Activated B cell treated with CpG ODN at 0.5 μM for 24 hours (primary cell): Measurements from ENCODE around the gene SYNDIG1L. TPM values are rescaled to one million over a fixed set of nuclear protein-coding genes. Genes with fewer than 3 reads are reported as not detected.

Experiments used
- ATAC-seq: fragments of 200-7000 bp; cut with Tn5 transposase; one replicate; pipeline ENCODE4 v1.10.0; 2021; ENCODE audit warnings: low read depth, mild to moderate bottlenecking, moderate library complexity
- CTCF ChIA-PET: fragments of 350-600 bp; sonication (Branson Sonifier 250); formaldehyde crosslinking; loops from one replicate; lab custom pipeline; 2021; ENCODE audit warnings: antibody characterized with exemption; lab: Charles Lee
- POLR2A ChIA-PET: fragments of 350-600 bp; sonication (Branson Sonifier 250); formaldehyde crosslinking; loops from one replicate; lab custom pipeline; 2021; ENCODE audit warnings: antibody characterized with exemption; lab: Charles Lee
- DNase-seq: peaks from one replicate; pipeline ENCODE4 v3.0.0; 2022
- H3K27ac Mint-ChIP-seq: one replicate; pipeline ENCODE4 v1.8.0; 2020; ENCODE audit warnings: mixed read lengths
- H3K27me3 Mint-ChIP-seq: one replicate; pipeline ENCODE4 v1.8.0; 2021; ENCODE audit warnings: mixed read lengths
- H3K36me3 Mint-ChIP-seq: one replicate; pipeline ENCODE4 v1.8.0; 2021; ENCODE audit warnings: low read depth, mixed read lengths
- H3K4me1 Mint-ChIP-seq: one replicate; pipeline ENCODE4 v1.8.0; 2021; ENCODE audit warnings: mixed read lengths
- H3K4me3 Mint-ChIP-seq: one replicate; pipeline ENCODE4 v1.8.0; 2020; ENCODE audit warnings: mild to moderate bottlenecking, mixed read lengths
- H3K9me3 Mint-ChIP-seq: one replicate; pipeline ENCODE4 v1.8.0; 2020; ENCODE audit warnings: mixed read lengths
- intact Hi-C: fragments of 100-400 bp; cut with micrococcal nuclease; formaldehyde crosslinking; loops from one replicate; pipeline ENCODE4 v1.15.1; 2024
- total RNA-seq: library from RNA; stranded (reverse); gene quantifications from 2 replicates; pipeline ENCODE4 v1.2.3, GENCODE V29; 2022
- TF ChIP-seq, protein P1 (sequence below): fragments of 200-600 bp; IDR thresholded peaks from one replicate; pipeline ENCODE4 v1.8.0; 2022; ENCODE audit warnings: antibody characterized with exemption, mild to moderate bottlenecking

The SYNDIG1L gene
- total RNA-seq, result not detected in 2 replicates

DNA sequence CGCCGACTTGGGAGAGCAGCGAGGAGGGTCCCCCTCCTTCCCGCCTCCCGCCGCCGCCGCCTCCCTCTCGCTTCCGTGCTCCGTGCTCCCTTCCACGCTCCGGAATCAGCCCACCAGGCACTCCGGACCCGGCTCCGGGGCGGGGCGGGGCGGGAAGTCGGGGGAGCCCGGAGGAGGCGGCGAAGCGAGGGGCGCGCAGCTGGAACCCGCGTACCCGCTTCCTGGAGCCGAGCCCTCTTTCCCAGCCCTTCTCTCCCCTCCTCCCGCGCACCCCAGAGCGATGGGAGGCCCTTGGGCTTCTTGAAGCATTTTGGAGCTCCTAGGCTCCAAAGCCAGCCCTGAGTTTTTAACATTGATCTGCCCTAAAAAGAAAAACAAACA is at the start of gene SYNDIG1L:
SYNDIG1L (minus strand) TSS at position 9 of the 381 bp plus-strand sequence. CDS start 16,466 bp downstream, outside the sequence.
- ChIA-PET POLR2A (no interaction called here), CTCF (no interaction called here)
- H3K4me1 Mint-ChIP-seq, result peaks cover 2% of the 10 kb centered on the region
- TF ChIP-seq, protein P1, sequence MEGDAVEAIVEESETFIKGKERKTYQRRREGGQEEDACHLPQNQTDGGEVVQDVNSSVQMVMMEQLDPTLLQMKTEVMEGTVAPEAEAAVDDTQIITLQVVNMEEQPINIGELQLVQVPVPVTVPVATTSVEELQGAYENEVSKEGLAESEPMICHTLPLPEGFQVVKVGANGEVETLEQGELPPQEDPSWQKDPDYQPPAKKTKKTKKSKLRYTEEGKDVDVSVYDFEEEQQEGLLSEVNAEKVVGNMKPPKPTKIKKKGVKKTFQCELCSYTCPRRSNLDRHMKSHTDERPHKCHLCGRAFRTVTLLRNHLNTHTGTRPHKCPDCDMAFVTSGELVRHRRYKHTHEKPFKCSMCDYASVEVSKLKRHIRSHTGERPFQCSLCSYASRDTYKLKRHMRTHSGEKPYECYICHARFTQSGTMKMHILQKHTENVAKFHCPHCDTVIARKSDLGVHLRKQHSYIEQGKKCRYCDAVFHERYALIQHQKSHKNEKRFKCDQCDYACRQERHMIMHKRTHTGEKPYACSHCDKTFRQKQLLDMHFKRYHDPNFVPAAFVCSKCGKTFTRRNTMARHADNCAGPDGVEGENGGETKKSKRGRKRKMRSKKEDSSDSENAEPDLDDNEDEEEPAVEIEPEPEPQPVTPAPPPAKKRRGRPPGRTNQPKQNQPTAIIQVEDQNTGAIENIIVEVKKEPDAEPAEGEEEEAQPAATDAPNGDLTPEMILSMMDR, result no peak
- no peak within 1 kb of the TSS for H3K4me3 Mint-ChIP-seq
- H3K27me3 Mint-ChIP-seq, result peaks cover 50% of the 10 kb centered on the region
- no peak for DNase-seq
- no peaks in the 10 kb centered on the region for H3K36me3 Mint-ChIP-seq
- H3K27ac Mint-ChIP-seq, result no peak within 1 kb of the TSS
- no peaks in the 10 kb centered on the region for H3K9me3 Mint-ChIP-seq
- intact Hi-C loops, result no loop called here
- ATAC-seq, result no peak

DNA sequence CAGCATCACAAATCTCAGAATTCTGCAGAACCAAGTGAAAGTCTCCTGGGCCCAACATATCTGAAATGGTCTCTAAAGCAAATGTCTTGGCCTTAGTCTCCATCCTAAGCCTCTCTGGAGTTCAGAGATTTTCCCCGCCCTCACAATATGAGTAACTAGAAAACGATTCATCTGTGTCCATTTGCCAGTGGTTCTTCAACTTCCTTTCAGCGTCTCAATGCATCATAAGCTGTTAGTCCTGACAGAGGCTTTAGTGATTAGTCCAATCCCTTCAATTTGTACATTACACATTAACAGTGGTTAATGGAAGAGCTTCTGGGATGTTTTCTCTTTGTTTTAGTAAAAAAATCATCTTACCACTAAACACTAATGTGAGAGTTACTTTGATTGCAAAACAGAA is 49.7 kb upstream of the SYNDIG1L start:
- Mint-ChIP-seq H3K27me3 (no peaks in the 10 kb centered on the region), H3K4me3 (no peak overlapping the region), H3K9me3 (peaks cover 4% of the 10 kb centered on the region), H3K4me1 (no peaks in the 10 kb centered on the region), H3K27ac (no peak overlapping the region), H3K36me3 (peaks cover 52% of the 10 kb centered on the region)
- TF ChIP-seq, protein P1, result no peak
- no peak for ATAC-seq
- intact Hi-C loops, result no loop called here
- ChIA-PET CTCF (no interaction called here), POLR2A (no interaction called here)
- no peak for DNase-seq

DNA sequence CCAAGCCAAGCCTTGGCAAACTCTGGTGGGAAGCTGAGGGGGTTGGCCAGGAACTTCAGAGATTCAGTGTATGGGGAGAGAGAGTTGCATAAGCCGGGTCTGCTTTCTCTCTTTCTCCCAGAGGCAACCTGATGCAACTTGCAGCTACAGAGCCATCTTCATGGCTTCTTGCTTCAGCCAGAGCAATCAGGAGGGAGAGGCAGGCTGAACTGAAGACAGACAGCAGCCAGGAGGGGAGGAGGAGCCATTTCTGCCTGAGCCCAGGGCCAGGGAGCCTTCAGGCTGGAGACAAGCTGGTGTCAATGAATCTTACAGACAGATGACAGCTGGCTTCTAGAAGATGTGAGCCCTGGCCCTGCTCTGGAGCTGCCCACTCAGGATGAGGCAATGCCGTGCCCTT is 48.4 kb upstream of the SYNDIG1L start:
- no peak for ATAC-seq
- TF ChIP-seq, protein P1, result no peak
- Mint-ChIP-seq H3K27ac (no peak overlapping the region), H3K4me1 (no peaks in the 10 kb centered on the region), H3K36me3 (peaks cover 39% of the 10 kb centered on the region), H3K4me3 (no peak overlapping the region), H3K27me3 (no peaks in the 10 kb centered on the region), H3K9me3 (peaks cover 4% of the 10 kb centered on the region)
- CTCF ChIA-PET, result no interaction called here
- no peak for DNase-seq
- POLR2A ChIA-PET, result no interaction called here
- intact Hi-C loops, result no loop called here

DNA sequence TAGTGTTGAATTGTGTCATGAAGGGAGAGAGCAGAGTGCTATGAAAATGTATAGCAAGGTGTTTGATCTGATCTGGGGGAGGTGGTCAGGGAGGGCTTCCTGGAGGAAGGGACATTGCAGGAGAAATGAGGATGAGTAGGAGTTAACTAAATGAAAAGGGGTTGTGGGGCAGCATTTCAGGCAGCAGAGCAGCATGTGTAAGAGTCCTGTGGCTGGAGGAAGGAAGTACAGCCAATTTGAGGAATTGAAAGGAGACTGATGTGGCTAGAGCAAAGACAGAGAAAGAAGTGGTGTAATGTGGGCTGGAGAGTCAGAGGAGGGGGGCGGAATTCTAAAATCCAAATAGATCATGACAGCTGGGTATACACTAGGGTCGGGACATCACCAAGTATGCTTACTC is 46.6 kb upstream of the SYNDIG1L start:
- Mint-ChIP-seq H3K4me1 (no peaks in the 10 kb centered on the region), H3K27me3 (no peaks in the 10 kb centered on the region), H3K9me3 (peaks cover 4% of the 10 kb centered on the region), H3K4me3 (no peak overlapping the region), H3K36me3 (peaks cover 32% of the 10 kb centered on the region), H3K27ac (no peak overlapping the region)
- TF ChIP-seq, protein P1, result no peak
- ATAC-seq (no peak), DNase-seq (no peak)
- intact Hi-C loops, result no loop called here
- POLR2A ChIA-PET, result no interaction called here
- CTCF ChIA-PET, result no interaction called here

DNA sequence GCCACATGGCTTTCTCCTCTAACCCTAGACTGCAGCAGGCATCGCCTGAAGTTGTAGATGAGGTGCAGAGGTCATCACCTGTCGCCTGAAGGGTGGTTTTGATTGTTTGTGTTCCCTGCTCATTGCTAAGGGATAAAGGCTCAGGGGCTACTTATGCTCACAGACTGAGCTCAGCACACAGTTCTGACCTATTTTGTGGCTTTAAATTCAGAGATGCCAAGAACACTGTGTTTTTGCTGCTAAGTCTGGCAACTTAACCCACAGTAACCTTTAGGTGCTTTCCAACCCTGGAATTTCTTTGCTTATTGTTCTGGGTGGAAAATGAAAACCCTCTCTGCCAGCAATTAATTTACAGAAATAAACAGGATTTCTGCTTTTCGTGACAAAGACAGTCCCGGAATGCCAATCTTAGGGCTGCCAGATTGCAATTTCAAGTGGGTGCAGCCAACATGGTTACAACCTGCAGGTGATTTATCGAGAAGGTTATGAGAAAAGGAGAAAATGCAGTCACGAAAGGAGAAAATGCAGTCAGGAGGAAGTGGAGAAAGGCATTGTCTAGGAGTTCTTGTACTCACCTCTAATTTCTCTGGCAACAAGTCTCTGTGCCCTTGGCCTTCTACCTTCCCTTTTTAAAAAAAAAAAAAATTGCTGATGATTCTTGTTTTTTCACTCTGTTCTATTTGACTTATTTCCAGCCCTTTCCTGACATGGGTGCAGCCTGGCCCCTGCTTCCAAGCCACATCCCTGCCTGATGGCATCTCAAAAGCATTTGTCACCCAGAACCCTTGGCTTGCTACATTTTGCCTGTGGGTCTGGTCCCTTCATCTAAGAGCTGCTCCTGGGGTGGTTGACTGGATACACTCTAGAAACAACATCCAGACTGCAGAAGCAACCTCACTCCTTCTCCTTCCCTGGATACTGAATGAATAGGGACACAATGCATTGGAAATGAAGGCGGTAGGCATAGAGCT is 43.8 kb upstream of the SYNDIG1L start:
- H3K9me3 Mint-ChIP-seq, result peaks cover 4% of the 10 kb centered on the region
- H3K4me3 Mint-ChIP-seq, result no peak overlapping the region
- ChIA-PET CTCF (no interaction called here), POLR2A (no interaction called here)
- DNase-seq, result no peak
- peaks cover 17% of the 10 kb centered on the region for H3K36me3 Mint-ChIP-seq
- H3K27me3 Mint-ChIP-seq, result no peaks in the 10 kb centered on the region
- intact Hi-C loops, result no loop called here
- H3K27ac Mint-ChIP-seq, result no peak overlapping the region
- TF ChIP-seq, protein P1, result no peak
- no peak for ATAC-seq
- H3K4me1 Mint-ChIP-seq, result no peaks in the 10 kb centered on the region
